Adrenal gland (tissue), 12 donors: ENCODE measurements around the gene CPLANE2. TPM values are rescaled to one million over a fixed set of nuclear protein-coding genes. Genes with fewer than 3 reads are reported as not detected.
"Not testable (repeated sequence)": the region's sequence is repeated elsewhere in the genome, so short reads cannot be mapped to it uniquely, and the experiment has no call there.

Experiments
- DNase-seq, 7 donors: peaks; one replicate each; pipeline ENCODE4 v3.0.0-alpha.2; 2019 to 2020
- H3K27ac ChIP-seq, 5 donors: fragments of 200-600 bp; sonication (generic) in 4 of 5; 1 replicate in 3 of 5; 2 replicates in 2 of 5; pipeline versions ENCODE4 v1.5.1 to v1.8.0; 2016 to 2020; ENCODE audit warnings: mild to moderate bottlenecking in 1 of 5
- H3K27me3 ChIP-seq: fragments of 200-600 bp; 2 replicates; pipeline ENCODE4 v1.8.0; 2021
- H3K36me3 ChIP-seq, 2 donors: fragments of 200-600 bp; replicated peaks in 1 of 2; 1 replicate in 1 of 2; 2 replicates in 1 of 2; pipeline versions ENCODE4 v1.5.1 to v1.8.0; 2018 to 2022
- H3K4me1 ChIP-seq, 2 donors: fragments of 200-600 bp; replicated peaks in 1 of 2; 1 replicate in 1 of 2; 2 replicates in 1 of 2; pipeline versions ENCODE4 v1.5.1 to v1.8.0; 2018 to 2021
- H3K4me3 ChIP-seq, 4 donors: fragments of 200-600 bp; sonication (generic) in 3 of 4; one replicate each; pipeline ENCODE4 v1.5.1; 2016 to 2018
- H3K9me3 ChIP-seq, 3 donors: fragments of 200-600 bp; sonication (generic) in 1 of 3; replicated peaks in 1 of 3; 1 replicate in 2 of 3; 2 replicates in 1 of 3; pipeline versions ENCODE4 v1.5.1 to v1.8.0; 2016 to 2021
- POLR2A ChIP-seq, 2 donors: fragments of 450-650 bp; IDR thresholded peaks; one replicate each; pipeline ENCODE4 v1.6.1; 2017; ENCODE audit warnings: antibody characterized with exemption in 2 of 2, mild to moderate bottlenecking in 2 of 2, moderate library complexity in 1 of 2
- WGBS, 4 donors: extraction: QIAGEN DNeasy Blood & Tissue Kit in 2 of 4; methylation state at CpG; one replicate each; pipeline versions ENCODE4 v1.1.5 to v1.1.7; 2013 to 2017; 5-methylcytosine and 5-hydroxymethylcytosine counted together
- intact Hi-C, 2 donors: fragments of 100-400 bp; cut with DNase I; formaldehyde crosslinking; loops; one replicate each; pipeline versions ENCODE4 v1.14.1 to v1.15.0; 2022 to 2023
- polyA plus RNA-seq, 3 donors: library from polyadenylated mRNA; stranded (reverse); fragments of 200-250 nt in 2 of 3; fragments of 350-450 nt in 1 of 3; fragmentation: Illumina TruSeq in 1 of 3; extraction: RNeasy Lipid Tissue Mini Kit (QIAGEN cat#74804) in 1 of 3; gene quantifications; one replicate each; pipeline ENCODE4 v1.2.3, GENCODE V29; 2013 to 2014
- total RNA-seq, 9 donors: library from RNA; depleted of rRNA in 4 of 9; stranded (reverse); fragments of >200 nt in 4 of 9; fragments of 120-200 nt in 1 of 9; fragmentation: NEBNext Ultra II Directional in 1 of 9; extraction: Animal tissue kit (Norgen Biotek cat#: 25700) in 1 of 9; gene quantifications; one replicate each; pipeline versions ENCODE4 v1.1.0 to v1.2.4, GENCODE V29; 2013 to 2023
- TF ChIP-seq, protein P1 (sequence below), 6 experiments: fragments of 450-650 bp in 4 of 6; fragments of 200-600 bp in 2 of 6; sonication (generic) in 1 of 6; IDR thresholded peaks; 1 replicate in 5 of 6; 2 replicates in 1 of 6; pipeline versions ENCODE4 v1.5.1 to v1.8.0; 2016 to 2021; ENCODE audit warnings: antibody characterized with exemption in 6 of 6, mild to moderate bottlenecking in 2 of 6, moderate library complexity in 1 of 6
- donor health status: healthy with polysubstance abuse.
- donor health status: Bipolar disorder and iron deficiency.
- donor health status: DM: yes; HTN: yes; CAD: no.
- donor health status: DM: no; HTN: no; CAD: no.
- donor health status: DM: no; HTN: no; CAD: no.
- donor health status: DM: yes; HTN: yes; CAD: no.

The CPLANE2 gene
- total and polyA plus RNA-seq, 12 donors: 2.8 to 21.3 (median 11.5) TPM

DNA sequence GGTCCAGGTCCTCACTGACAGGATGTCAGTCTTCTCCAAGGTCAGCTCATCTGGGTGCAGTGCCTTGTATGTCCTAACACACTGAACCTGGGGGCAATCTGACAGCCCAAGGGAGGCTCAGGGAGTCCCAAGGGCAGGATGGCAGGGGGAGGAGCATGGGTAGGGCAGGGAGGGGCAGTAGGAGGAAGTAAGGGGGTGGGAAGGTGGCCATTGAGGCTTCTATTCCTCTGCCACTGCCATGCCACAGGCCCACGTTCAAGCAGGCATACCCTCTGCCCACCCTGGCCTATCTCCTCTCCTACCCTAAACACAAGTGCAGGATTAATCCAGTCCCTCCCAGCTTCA is 37.9 kb downstream of the CPLANE2 start:
- Histone ChIP-seq H3K27ac (no peak overlapping the region), H3K4me1 (peaks cover 0 to 6% of the 10 kb centered on the region in 2 donors), H3K4me3 (no peak overlapping the region), H3K9me3 (no peaks in the 10 kb centered on the region), H3K36me3 (peaks cover 0 to under 1% of the 10 kb centered on the region in 2 donors), H3K27me3 (no peaks in the 10 kb centered on the region)
- intact Hi-C loops: loop anchor here in 1 of 2 donors (5.0 kb wide), 1 partner anchor 48 kb away; no protein-coding TSS in a partner anchor
- 63 to 89% (median 72%) methylated on average over 1 of the region's 1 CpG for WGBS, 4 donors
- TF ChIP-seq POLR2A (IDR thresholded peaks at IDR 0.05): no peak
- TF ChIP-seq, protein P1, sequence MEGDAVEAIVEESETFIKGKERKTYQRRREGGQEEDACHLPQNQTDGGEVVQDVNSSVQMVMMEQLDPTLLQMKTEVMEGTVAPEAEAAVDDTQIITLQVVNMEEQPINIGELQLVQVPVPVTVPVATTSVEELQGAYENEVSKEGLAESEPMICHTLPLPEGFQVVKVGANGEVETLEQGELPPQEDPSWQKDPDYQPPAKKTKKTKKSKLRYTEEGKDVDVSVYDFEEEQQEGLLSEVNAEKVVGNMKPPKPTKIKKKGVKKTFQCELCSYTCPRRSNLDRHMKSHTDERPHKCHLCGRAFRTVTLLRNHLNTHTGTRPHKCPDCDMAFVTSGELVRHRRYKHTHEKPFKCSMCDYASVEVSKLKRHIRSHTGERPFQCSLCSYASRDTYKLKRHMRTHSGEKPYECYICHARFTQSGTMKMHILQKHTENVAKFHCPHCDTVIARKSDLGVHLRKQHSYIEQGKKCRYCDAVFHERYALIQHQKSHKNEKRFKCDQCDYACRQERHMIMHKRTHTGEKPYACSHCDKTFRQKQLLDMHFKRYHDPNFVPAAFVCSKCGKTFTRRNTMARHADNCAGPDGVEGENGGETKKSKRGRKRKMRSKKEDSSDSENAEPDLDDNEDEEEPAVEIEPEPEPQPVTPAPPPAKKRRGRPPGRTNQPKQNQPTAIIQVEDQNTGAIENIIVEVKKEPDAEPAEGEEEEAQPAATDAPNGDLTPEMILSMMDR (IDR thresholded peaks at IDR 0.05): no peak
- DNase-seq: no peak

DNA sequence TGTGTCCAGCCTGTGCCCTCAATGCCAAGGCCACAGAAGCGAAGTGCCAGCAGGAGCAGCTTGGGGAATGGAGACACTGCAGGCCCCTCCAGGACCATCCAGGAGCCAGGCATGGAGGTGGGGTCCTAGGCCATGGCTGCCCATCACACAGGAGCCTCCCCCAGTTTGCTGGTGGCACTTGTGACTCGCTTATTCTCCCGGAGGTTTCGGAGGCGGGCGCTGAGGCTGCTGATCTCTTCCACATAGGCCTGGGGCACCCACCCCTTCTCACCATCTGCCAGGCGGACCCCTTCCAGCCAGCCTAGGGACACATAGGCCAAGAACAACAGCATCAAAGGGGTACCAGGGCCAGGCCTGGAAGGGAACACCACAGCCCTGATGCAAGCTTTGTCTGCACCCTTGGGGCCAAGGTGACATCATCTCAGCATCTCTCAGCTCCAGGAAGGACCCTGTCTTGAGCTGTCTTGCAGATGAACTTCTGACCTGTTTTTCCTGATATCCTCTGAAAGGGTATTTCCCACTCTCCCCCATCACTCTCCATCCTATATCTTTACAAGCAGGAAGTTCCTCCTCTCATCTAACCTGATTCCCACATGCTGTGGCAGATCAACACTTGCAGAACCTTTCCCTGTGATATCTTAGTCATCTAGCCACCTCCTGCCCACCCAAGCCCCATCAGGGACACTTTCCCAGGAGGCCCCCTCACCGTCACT is 38.4 kb downstream of the CPLANE2 start:
- H3K4me3 ChIP-seq: no peak overlapping the region
- TF ChIP-seq POLR2A (IDR thresholded peaks at IDR 0.05): no peak
- TF ChIP-seq, protein P1 (IDR thresholded peaks at IDR 0.05): no peak
- H3K9me3 ChIP-seq: no peaks in the 10 kb centered on the region
- intact Hi-C loops: loop anchor here in 1 of 2 donors (5.0 kb wide), 1 partner anchor 49 kb away; no protein-coding TSS in a partner anchor
- 83 to 95% (median 89%) methylated on average over 1 to 8 of the region's 8 CpGs for WGBS, 4 donors
- peaks cover 0 to 6% of the 10 kb centered on the region in 2 donors for H3K4me1 ChIP-seq
- DNase-seq: no peak
- no peaks in the 10 kb centered on the region for H3K27me3 ChIP-seq
- no peak overlapping the region for H3K27ac ChIP-seq
- no peaks in the 10 kb centered on the region for H3K36me3 ChIP-seq

GRCh38 chr1:16196874-16197273 is 40.1 kb downstream of the CPLANE2 start:
- no peak for DNase-seq
- intact Hi-C loops: loop anchor here in 1 of 2 donors (5.0 kb wide), 1 partner anchor 50 kb away; no protein-coding TSS in a partner anchor
- Histone ChIP-seq H3K9me3 (no peaks in the 10 kb centered on the region), H3K4me1 (peaks cover 0 to 6% of the 10 kb centered on the region in 2 donors), H3K27me3 (no peaks in the 10 kb centered on the region), H3K4me3 (no peak overlapping the region), H3K36me3 (no peaks in the 10 kb centered on the region), H3K27ac (no peak overlapping the region)
- 67 to 100% (median 93%) methylated on average over 2 to 3 of the region's 3 CpGs for WGBS, 4 donors
- TF ChIP-seq, protein P1 (IDR thresholded peaks at IDR 0.05): no peak
- no peak for TF ChIP-seq POLR2A (IDR thresholded peaks at IDR 0.05)

GRCh38 chr1:16196139-16196538 is 40.8 kb downstream of the CPLANE2 start:
- not testable (repeated sequence) for H3K36me3 ChIP-seq, DNase-seq, H3K4me3 ChIP-seq, H3K9me3 ChIP-seq, H3K4me1 ChIP-seq, H3K27me3 ChIP-seq
- WGBS, 4 donors: 94 to 100% (median 95%) methylated on average over 4 of the region's 4 CpGs
- H3K27ac ChIP-seq: peak overlapping the region in 3 of 5 donors; percentile 84 to 90 (median 87)
- intact Hi-C loops: loop anchor here in 1 of 2 donors (5.0 kb wide), 1 partner anchor 51 kb away; no protein-coding TSS in a partner anchor
